Esophagus muscularis mucosa (tissue), 4 donors: Measurements from ENCODE around the gene TLCD1. TPM values are rescaled to one million over a fixed set of nuclear protein-coding genes. Genes with fewer than 3 reads are reported as not detected.

Source experiments
- DNase-seq: peaks from one replicate; pipeline ENCODE4 v3.0.0-alpha.2; 2017; ENCODE audit errors: extremely low spot score
- H3K27ac ChIP-seq, 4 donors: fragments of 200-600 bp; sonication (generic); replicated peaks in 1 of 4; 1 replicate in 3 of 4; 2 replicates in 1 of 4; pipeline ENCODE4 v1.5.1; 2016 to 2019; ENCODE audit warnings: mild to moderate bottlenecking in 1 of 4
- H3K27me3 ChIP-seq, 4 donors: fragments of 200-600 bp; sonication (generic); one replicate each; pipeline versions ENCODE4 v1.5.1 to v1.6.0; 2016 to 2019
- H3K36me3 ChIP-seq, 4 donors: fragments of 200-600 bp; sonication (generic); one replicate each; pipeline ENCODE4 v1.5.1; 2016 to 2019
- H3K4me1 ChIP-seq, 4 donors: fragments of 200-600 bp; sonication (generic); one replicate each; pipeline ENCODE4 v1.5.1; 2016 to 2019
- H3K4me3 ChIP-seq, 4 donors: fragments of 200-600 bp; sonication (generic); 1 replicate in 2 of 4; 2 replicates in 2 of 4; pipeline ENCODE4 v1.5.1; 2016 to 2019; ENCODE audit warnings: mild to moderate bottlenecking in 4 of 4, moderate library complexity in 1 of 4
- H3K9me3 ChIP-seq, 4 donors: fragments of 200-600 bp; sonication (generic); 1 replicate in 3 of 4; 2 replicates in 1 of 4; pipeline ENCODE4 v1.5.1; 2016 to 2019
- EP300 ChIP-seq: sonication (generic); formaldehyde crosslinking; IDR thresholded peaks from one replicate; pipeline ENCODE4 v1.6.1; 2017; ENCODE audit warnings: antibody characterized with exemption
- POLR2A ChIP-seq: fragments of 450-650 bp; IDR thresholded peaks from one replicate; pipeline ENCODE4 v1.6.1; 2017; ENCODE audit warnings: antibody characterized with exemption, moderate library complexity, mild to moderate bottlenecking, low read depth
- POLR2AphosphoS5 ChIP-seq, 2 donors: sonication (generic); formaldehyde crosslinking; IDR thresholded peaks; one replicate each; pipeline ENCODE4 v1.6.1; 2017; ENCODE audit warnings: antibody characterized with exemption in 2 of 2
- WGBS: methylation state at CpG from one replicate; pipeline ENCODE4 v1.1.5; 2018; 5-methylcytosine and 5-hydroxymethylcytosine counted together
- intact Hi-C: fragments of 100-400 bp; cut with DNase I; formaldehyde crosslinking; loops from one replicate; pipeline ENCODE4 v1.15.1; 2023
- total RNA-seq, 4 donors: library from RNA; depleted of rRNA; stranded (reverse); fragments of >200 nt; gene quantifications; one replicate each; pipeline versions ENCODE4 v1.1.0 to v1.2.1, GENCODE V29; 2016
- TF ChIP-seq, protein P1 (sequence below), 3 experiments: fragments of 200-600 bp in 2 of 3; fragments of 450-650 bp in 1 of 3; sonication (generic) in 2 of 3; IDR thresholded peaks; one replicate each; pipeline ENCODE4 v1.5.1; 2017 to 2019; ENCODE audit warnings: antibody characterized with exemption in 3 of 3, mild to moderate bottlenecking in 2 of 3, moderate library complexity in 1 of 3

TLCD1 gene
- total RNA-seq, 4 donors from 2014 or later = 1.0 to 1.5 (median 1.3) TPM; not detected in 1

DNA sequence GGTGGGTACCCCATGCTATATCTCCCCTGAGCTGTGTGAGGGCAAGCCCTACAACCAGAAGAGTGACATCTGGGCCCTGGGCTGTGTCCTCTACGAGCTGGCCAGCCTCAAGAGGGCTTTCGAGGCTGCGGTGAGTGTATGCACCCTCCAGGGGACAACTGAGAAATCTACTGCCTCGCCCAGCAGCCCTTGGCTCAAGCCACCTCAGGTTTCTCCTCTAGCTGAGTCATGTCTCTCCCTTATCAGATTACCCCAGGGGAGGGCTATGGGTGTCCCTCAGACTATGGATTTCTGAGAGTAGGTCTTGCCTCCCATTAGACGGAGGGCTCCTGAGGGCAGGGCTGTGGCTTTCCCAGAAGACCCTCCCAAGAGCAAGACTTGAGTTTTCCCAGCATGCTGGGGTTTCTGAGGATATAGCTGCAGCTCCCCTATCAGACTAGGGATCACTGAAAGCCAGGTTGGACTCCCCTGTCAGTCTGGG, 9.2 kb upstream of the TLCD1 start:
- Histone ChIP-seq H3K4me1 (no peaks in the 10 kb centered on the region), H3K9me3 (no peaks in the 10 kb centered on the region), H3K36me3 (peaks cover 0 to 6% (median 0%) of the 10 kb centered on the region in 4 donors), H3K27ac (no peak overlapping the region), H3K4me3 (no peak overlapping the region), H3K27me3 (no peaks in the 10 kb centered on the region)
- WGBS = 88% methylated on average over 5 of the region's 5 CpGs
- intact Hi-C loops = no loop called here
- no peak for DNase-seq
- no peak for TF ChIP-seq EP300

DNA sequence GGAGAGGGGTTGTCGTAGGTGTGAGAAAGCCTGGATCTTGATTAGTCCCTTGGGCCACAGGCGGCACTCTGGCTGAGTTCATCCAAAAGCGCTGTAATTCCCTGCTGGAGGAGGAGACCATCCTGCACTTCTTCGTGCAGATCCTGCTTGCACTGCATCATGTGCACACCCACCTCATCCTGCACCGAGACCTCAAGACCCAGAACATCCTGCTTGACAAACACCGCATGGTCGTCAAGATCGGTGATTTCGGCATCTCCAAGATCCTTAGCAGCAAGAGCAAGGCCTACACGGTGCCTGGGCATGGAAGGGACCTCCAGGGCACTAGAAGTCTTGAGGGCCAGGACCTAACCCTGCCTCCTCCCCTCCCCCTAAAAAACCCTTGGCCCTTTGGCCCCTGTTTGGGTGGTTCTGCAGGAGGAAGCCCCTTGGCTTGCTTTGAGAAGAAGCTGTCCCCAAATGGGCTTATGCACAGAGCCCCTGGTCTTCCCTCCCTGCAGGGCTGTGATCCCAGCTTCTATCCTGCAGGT, 8.7 kb upstream of the TLCD1 start:
- 92% methylated on average over 9 of the region's 10 CpGs for WGBS
- Histone ChIP-seq H3K4me1 (no peaks in the 10 kb centered on the region), H3K36me3 (peaks cover 0 to 6% (median 0%) of the 10 kb centered on the region in 4 donors), H3K27me3 (no peaks in the 10 kb centered on the region), H3K27ac (no peak overlapping the region), H3K9me3 (no peaks in the 10 kb centered on the region), H3K4me3 (no peak overlapping the region)
- intact Hi-C loops = no loop called here
- no peak for DNase-seq
- TF ChIP-seq POLR2A (no peak), POLR2AphosphoS5 (IDR thresholded peaks at IDR 0.05) (no peak), EP300 (no peak)
- TF ChIP-seq, protein P1, sequence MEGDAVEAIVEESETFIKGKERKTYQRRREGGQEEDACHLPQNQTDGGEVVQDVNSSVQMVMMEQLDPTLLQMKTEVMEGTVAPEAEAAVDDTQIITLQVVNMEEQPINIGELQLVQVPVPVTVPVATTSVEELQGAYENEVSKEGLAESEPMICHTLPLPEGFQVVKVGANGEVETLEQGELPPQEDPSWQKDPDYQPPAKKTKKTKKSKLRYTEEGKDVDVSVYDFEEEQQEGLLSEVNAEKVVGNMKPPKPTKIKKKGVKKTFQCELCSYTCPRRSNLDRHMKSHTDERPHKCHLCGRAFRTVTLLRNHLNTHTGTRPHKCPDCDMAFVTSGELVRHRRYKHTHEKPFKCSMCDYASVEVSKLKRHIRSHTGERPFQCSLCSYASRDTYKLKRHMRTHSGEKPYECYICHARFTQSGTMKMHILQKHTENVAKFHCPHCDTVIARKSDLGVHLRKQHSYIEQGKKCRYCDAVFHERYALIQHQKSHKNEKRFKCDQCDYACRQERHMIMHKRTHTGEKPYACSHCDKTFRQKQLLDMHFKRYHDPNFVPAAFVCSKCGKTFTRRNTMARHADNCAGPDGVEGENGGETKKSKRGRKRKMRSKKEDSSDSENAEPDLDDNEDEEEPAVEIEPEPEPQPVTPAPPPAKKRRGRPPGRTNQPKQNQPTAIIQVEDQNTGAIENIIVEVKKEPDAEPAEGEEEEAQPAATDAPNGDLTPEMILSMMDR (IDR thresholded peaks at IDR 0.05) = no peak

DNA sequence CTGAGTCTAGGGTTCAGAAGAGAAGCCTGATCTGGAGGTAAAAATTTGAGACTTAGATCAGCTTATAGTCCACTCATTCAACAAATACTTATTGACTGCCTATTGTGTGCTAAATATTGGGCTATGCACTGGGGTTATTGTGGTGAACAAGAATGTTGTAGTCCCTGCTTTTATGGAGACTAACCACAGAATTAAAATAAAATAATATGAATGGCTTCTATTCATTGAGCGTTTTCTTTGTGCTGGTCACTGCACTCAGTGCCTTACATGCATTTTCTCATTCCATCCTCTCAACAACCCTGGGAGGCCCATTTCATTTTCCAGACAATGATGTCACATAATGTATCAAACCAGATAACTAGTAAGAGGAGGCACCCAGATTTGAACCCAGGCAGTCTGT, 7.3 kb upstream of the TLCD1 start:
- Histone ChIP-seq H3K4me1 (peaks cover 0 to 9% (median 5%) of the 10 kb centered on the region in 4 donors), H3K9me3 (no peaks in the 10 kb centered on the region), H3K4me3 (no peak overlapping the region), H3K27me3 (no peaks in the 10 kb centered on the region), H3K27ac (no peak overlapping the region), H3K36me3 (peaks cover 0 to 6% (median 0%) of the 10 kb centered on the region in 4 donors)
- 83% methylated on average over 1 of the region's 1 CpG for WGBS
- no peak for DNase-seq
- TF ChIP-seq, protein P1 (IDR thresholded peaks at IDR 0.05) = no peak
- TF ChIP-seq EP300 (no peak), POLR2A (no peak)
- intact Hi-C loops = no loop called here

DNA sequence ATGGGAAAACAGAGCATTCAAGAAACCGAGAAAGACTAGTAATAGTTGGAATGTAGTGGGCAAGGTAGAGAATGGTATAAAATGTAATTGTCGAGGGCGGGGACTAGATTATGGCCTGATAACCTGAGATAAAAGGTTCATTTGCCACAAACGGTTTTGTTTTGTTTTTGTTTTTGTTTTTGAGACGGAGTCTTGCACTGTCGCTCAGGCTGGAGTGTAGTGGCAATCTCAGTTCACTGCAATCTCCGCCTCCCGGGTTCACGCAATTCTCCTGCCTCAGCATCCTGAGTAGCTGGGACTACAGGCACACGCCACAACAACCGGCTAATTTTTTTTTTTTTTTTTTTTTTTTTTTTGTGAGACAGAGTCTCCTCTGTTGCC, 3.9 kb upstream of the TLCD1 start:
- H3K4me1 ChIP-seq = peaks cover 21 to 41% (median 38%) of the 10 kb centered on the region in 4 donors
- no peak overlapping the region for H3K4me3 ChIP-seq
- peaks cover 0 to 7% (median under 1%) of the 10 kb centered on the region in 4 donors for H3K36me3 ChIP-seq
- no peaks in the 10 kb centered on the region for H3K9me3 ChIP-seq
- WGBS = 91% methylated on average over 11 of the region's 11 CpGs
- TF ChIP-seq POLR2AphosphoS5 (IDR thresholded peaks at IDR 0.05) (no peak), EP300 (no peak)
- TF ChIP-seq, protein P1 (IDR thresholded peaks at IDR 0.05) = no peak
- intact Hi-C loops = loop anchor here (2.0 kb wide), 1 partner anchor 13 kb away; no protein-coding TSS in a partner anchor
- H3K27ac ChIP-seq = no peak overlapping the region
- H3K27me3 ChIP-seq = no peaks in the 10 kb centered on the region
- DNase-seq = no peak

GRCh38 chr17:28728364-28729200, 2.5 kb upstream of the TLCD1 start, which contains the start of gene NEK8:
Gene NEK8, plus strand, starts transcription at chr17:28728788. Its CDS starts 26 bp downstream, at chr17:28728814.
- Histone ChIP-seq H3K36me3 (peaks cover 9 to 15% (median 14%) of the 10 kb centered on the region in 4 donors), H3K4me1 (peaks cover 21 to 41% (median 40%) of the 10 kb centered on the region in 4 donors), H3K9me3 (no peaks in the 10 kb centered on the region), H3K27ac (peak within 1 kb of the TSS; percentile 95 to 98 (median 96)), H3K27me3 (no peaks in the 10 kb centered on the region), H3K4me3 (peak within 1 kb of the TSS; percentile 72 to 98 (median 76))
- no peak for TF ChIP-seq EP300
- TF ChIP-seq POLR2A = peak; percentile 28
- TF ChIP-seq, protein P1 (IDR thresholded peaks at IDR 0.05) = peak in 1 of 3 experiments; percentile 6
- peak; percentile 64 to 91 for TF ChIP-seq POLR2AphosphoS5 (IDR thresholded peaks at IDR 0.05)
- DNase-seq = peak; percentile 99
- under 1% methylated on average over 60 of the region's 64 CpGs for WGBS
- intact Hi-C loops = loop anchor here (2.0 kb wide), 1 partner anchor 14 kb away; no protein-coding TSS in a partner anchor
